H7 (cell line): Measurements from ENCODE around the gene PCNX1. TPM values are rescaled to one million over a fixed set of nuclear protein-coding genes. Genes with fewer than 3 reads are reported as not detected.
A peak's percentile ranks its signal among the peaks of the same experiment; 100 is the strongest.
"Not testable (repeated sequence)": the region's sequence is repeated elsewhere in the genome, so short reads cannot be mapped to it uniquely, and the experiment has no call there.

ENCODE experiments used
- DNase-seq: peaks from one replicate; pipeline ENCODE4 v3.0.0; 2012
- H3K27me3 ChIP-seq: 2 replicates; pipeline ENCODE4 v1.6.0; 2011; ENCODE audit warnings: mild to moderate bottlenecking, low read length; ENCODE audit not compliant: control insufficient read depth, insufficient read depth
- H3K36me3 ChIP-seq: replicated peaks from 2 replicates; pipeline ENCODE4 v1.5.1; 2011; ENCODE audit warnings: low read length; ENCODE audit not compliant: control insufficient read depth, insufficient read depth
- H3K4me3 ChIP-seq: 2 replicates; pipeline ENCODE4 v1.5.1; 2011; ENCODE audit warnings: low read depth, mild to moderate bottlenecking, control low read depth, low read length, moderate library complexity; ENCODE audit not compliant: insufficient read depth
- total RNA-seq: library from RNA; depleted of rRNA; stranded (reverse); fragments of >200 nt; shearing (Covaris generic); gene quantifications from 2 replicates; pipeline ENCODE4 v1.2.3, GENCODE V29; 2014

PCNX1 gene
- total RNA-seq, 1 experiment from 2014 or later: 29.1 TPM

GRCh38 chr14:70988452-70988851, 81.2 kb downstream of the PCNX1 start:
- no peak overlapping the region for H3K4me3 ChIP-seq
- H3K36me3 ChIP-seq: no peaks in the 10 kb centered on the region
- peak; percentile 6 for DNase-seq
- H3K27me3 ChIP-seq: no peaks in the 10 kb centered on the region

GRCh38 chr14:70993931-70994330, 86.7 kb downstream of the PCNX1 start:
- H3K27me3 ChIP-seq: no peaks in the 10 kb centered on the region
- H3K36me3 ChIP-seq: no peaks in the 10 kb centered on the region
- DNase-seq: no peak
- no peak overlapping the region for H3K4me3 ChIP-seq

GRCh38 chr14:70995211-70995610, 88.0 kb downstream of the PCNX1 start:
- Histone ChIP-seq H3K4me3 (no peak overlapping the region), H3K27me3 (no peaks in the 10 kb centered on the region), H3K36me3 (no peaks in the 10 kb centered on the region)
- no peak for DNase-seq

GRCh38 chr14:70995671-70996070, 88.4 kb downstream of the PCNX1 start:
- H3K27me3 ChIP-seq: no peaks in the 10 kb centered on the region
- DNase-seq: peak; percentile 36
- no peak overlapping the region for H3K4me3 ChIP-seq
- H3K36me3 ChIP-seq: no peaks in the 10 kb centered on the region

GRCh38 chr14:70999117-70999516, 91.9 kb downstream of the PCNX1 start:
- H3K27me3 ChIP-seq: no peaks in the 10 kb centered on the region
- DNase-seq: no peak
- H3K4me3 ChIP-seq: no peak overlapping the region
- no peaks in the 10 kb centered on the region for H3K36me3 ChIP-seq

GRCh38 chr14:71000091-71000490, 92.8 kb downstream of the PCNX1 start:
- no peak for DNase-seq
- Histone ChIP-seq H3K27me3 (no peaks in the 10 kb centered on the region), H3K4me3 (no peak overlapping the region), H3K36me3 (no peaks in the 10 kb centered on the region)

GRCh38 chr14:71001742-71002141, 94.5 kb downstream of the PCNX1 start:
- Histone ChIP-seq H3K4me3 (no peak overlapping the region), H3K27me3 (no peaks in the 10 kb centered on the region), H3K36me3 (no peaks in the 10 kb centered on the region)
- DNase-seq: no peak

GRCh38 chr14:71003156-71003555, 95.9 kb downstream of the PCNX1 start:
- Histone ChIP-seq H3K27me3 (no peaks in the 10 kb centered on the region), H3K4me3 (no peak overlapping the region), H3K36me3 (no peaks in the 10 kb centered on the region)
- DNase-seq: no peak

GRCh38 chr14:71004481-71004880, 97.2 kb downstream of the PCNX1 start:
- no peak for DNase-seq
- no peaks in the 10 kb centered on the region for H3K27me3 ChIP-seq
- no peaks in the 10 kb centered on the region for H3K36me3 ChIP-seq
- H3K4me3 ChIP-seq: no peak overlapping the region

- no peaks in the 10 kb centered on the region for H3K27me3 ChIP-seq
- no peak overlapping the region for H3K4me3 ChIP-seq
- no peak for DNase-seq
- no peaks in the 10 kb centered on the region for H3K36me3 ChIP-seq
Observed at GRCh38 chr14:71005076-71005475, 97.8 kb downstream of the PCNX1 start.

GRCh38 chr14:71006200-71006563, 98.9 kb downstream of the PCNX1 start:
- Histone ChIP-seq H3K27me3 (no peaks in the 10 kb centered on the region), H3K36me3 (no peaks in the 10 kb centered on the region), H3K4me3 (no peak overlapping the region)
- DNase-seq: no peak

GRCh38 chr14:71011479-71011878, 104.2 kb downstream of the PCNX1 start:
- no peak for DNase-seq
- peaks cover 1% of the 10 kb centered on the region; the same call in 1 of the 2 replicates for H3K36me3 ChIP-seq
- H3K4me3 ChIP-seq: no peak overlapping the region
- H3K27me3 ChIP-seq: no peaks in the 10 kb centered on the region

- Histone ChIP-seq H3K36me3 (peaks cover 1% of the 10 kb centered on the region; the same call in 1 of the 2 replicates), H3K27me3 (no peaks in the 10 kb centered on the region), H3K4me3 (no peak overlapping the region)
- no peak for DNase-seq
Observed at GRCh38 chr14:71012888-71013287, 105.6 kb downstream of the PCNX1 start.

GRCh38 chr14:71013551-71014192, 106.4 kb downstream of the PCNX1 start:
- no peak for DNase-seq
- Histone ChIP-seq H3K27me3 (no peaks in the 10 kb centered on the region), H3K4me3 (no peak overlapping the region), H3K36me3 (peaks cover 1% of the 10 kb centered on the region; the same call in 1 of the 2 replicates)

GRCh38 chr14:71019917-71020316, 112.7 kb downstream of the PCNX1 start:
- H3K36me3 ChIP-seq, H3K4me3 ChIP-seq, H3K27me3 ChIP-seq, DNase-seq: not testable (repeated sequence)
